Hepatocyte (in vitro differentiated cells): ENCODE results near the gene DTHD1. TPM values are rescaled to one million over a fixed set of nuclear protein-coding genes. Genes with fewer than 3 reads are reported as not detected.

Experiments used
- DNase-seq: peaks from one replicate; pipeline ENCODE4 v3.0.0-alpha.2; 2016; ENCODE audit warnings: low spot score
- H2AFZ ChIP-seq: fragments of 200-600 bp; sonication (generic); 2 replicates; pipeline ENCODE4 v1.6.0; 2016; ENCODE audit warnings: antibody characterized with exemption, mild to moderate bottlenecking
- H3K27ac ChIP-seq: fragments of 200-600 bp; sonication (generic); 2 replicates; pipeline ENCODE4 v1.5.1; 2016; ENCODE audit warnings: mild to moderate bottlenecking
- H3K27me3 ChIP-seq: fragments of 200-600 bp; sonication (generic); 2 replicates; pipeline ENCODE4 v1.6.1; 2016
- H3K36me3 ChIP-seq: fragments of 200-600 bp; sonication (generic); replicated peaks from 2 replicates; pipeline ENCODE4 v1.5.1; 2016; ENCODE audit warnings: low read depth; ENCODE audit not compliant: insufficient read depth
- H3K4me1 ChIP-seq: fragments of 200-600 bp; sonication (generic); 2 replicates; pipeline ENCODE4 v1.5.1; 2016; ENCODE audit warnings: mild to moderate bottlenecking, moderate library complexity; ENCODE audit not compliant: insufficient read depth
- H3K4me2 ChIP-seq: fragments of 200-600 bp; sonication (generic); 2 replicates; pipeline ENCODE4 v1.6.0; 2016
- H3K4me3 ChIP-seq: fragments of 200-600 bp; sonication (generic); 2 replicates; pipeline ENCODE4 v1.5.1; 2016; ENCODE audit warnings: mild to moderate bottlenecking
- H3K79me2 ChIP-seq: fragments of 200-600 bp; sonication (generic); 2 replicates; pipeline ENCODE4 v1.6.0; 2017; ENCODE audit warnings: mild to moderate bottlenecking
- H3K9me2 ChIP-seq: fragments of 200-600 bp; sonication (generic); replicated peaks from 2 replicates; pipeline ENCODE4 v1.6.0; 2017; ENCODE audit warnings: mild to moderate bottlenecking; ENCODE audit not compliant: insufficient read depth
- H3K9me3 ChIP-seq: fragments of 200-600 bp; sonication (generic); 2 replicates; pipeline ENCODE4 v1.5.1; 2016; ENCODE audit warnings: low read depth, mild to moderate bottlenecking
- H4K20me1 ChIP-seq: fragments of 200-600 bp; sonication (generic); 2 replicates; pipeline ENCODE4 v1.6.0; 2016; ENCODE audit warnings: mild to moderate bottlenecking; ENCODE audit not compliant: insufficient read depth, poor library complexity, severe bottlenecking
- EZH2 ChIP-seq: fragments of 200-600 bp; sonication (generic); IDR thresholded peaks from 2 replicates; pipeline ENCODE4 v1.6.1; 2016; ENCODE audit warnings: antibody characterized with exemption, mild to moderate bottlenecking, borderline replicate concordance
- EZH2phosphoT487 ChIP-seq: fragments of 200-600 bp; sonication (generic); IDR thresholded peaks from one replicate; pipeline ENCODE4 v1.6.1; 2018; ENCODE audit warnings: antibody characterized with exemption, mild to moderate bottlenecking, low read depth, moderate library complexity; ENCODE audit not compliant: unreplicated experiment, severe bottlenecking
- WGBS: methylation state at CpG from one replicate; pipeline ENCODE4 v1.1.6; 2016; ENCODE audit warnings: low lambda C conversion rate; ENCODE audit errors: missing lambda C conversion rate; 5-methylcytosine and 5-hydroxymethylcytosine counted together
- polyA plus RNA-seq: library from polyadenylated mRNA; unstranded; fragments of >200 nt; fragmentation: Nextera tagmentation; extraction: Ambion mirVana; gene quantifications from 2 replicates; pipeline ENCODE4 v1.2.1, GENCODE V29; 2016
- total RNA-seq: library from RNA; depleted of rRNA; stranded (reverse); fragments of >200 nt; gene quantifications from 2 replicates; pipeline ENCODE4 v1.2.3, GENCODE V29; 2014
- TF ChIP-seq, protein P1 (sequence below): fragments of 200-600 bp; sonication (generic); IDR thresholded peaks from 2 replicates; pipeline ENCODE4 v1.5.1; 2016; ENCODE audit warnings: antibody characterized with exemption, mild to moderate bottlenecking; ENCODE audit not compliant: poor library complexity

The DTHD1 gene
- total and polyA plus RNA-seq, 2 experiments from 2014 or later = not detected

DNA sequence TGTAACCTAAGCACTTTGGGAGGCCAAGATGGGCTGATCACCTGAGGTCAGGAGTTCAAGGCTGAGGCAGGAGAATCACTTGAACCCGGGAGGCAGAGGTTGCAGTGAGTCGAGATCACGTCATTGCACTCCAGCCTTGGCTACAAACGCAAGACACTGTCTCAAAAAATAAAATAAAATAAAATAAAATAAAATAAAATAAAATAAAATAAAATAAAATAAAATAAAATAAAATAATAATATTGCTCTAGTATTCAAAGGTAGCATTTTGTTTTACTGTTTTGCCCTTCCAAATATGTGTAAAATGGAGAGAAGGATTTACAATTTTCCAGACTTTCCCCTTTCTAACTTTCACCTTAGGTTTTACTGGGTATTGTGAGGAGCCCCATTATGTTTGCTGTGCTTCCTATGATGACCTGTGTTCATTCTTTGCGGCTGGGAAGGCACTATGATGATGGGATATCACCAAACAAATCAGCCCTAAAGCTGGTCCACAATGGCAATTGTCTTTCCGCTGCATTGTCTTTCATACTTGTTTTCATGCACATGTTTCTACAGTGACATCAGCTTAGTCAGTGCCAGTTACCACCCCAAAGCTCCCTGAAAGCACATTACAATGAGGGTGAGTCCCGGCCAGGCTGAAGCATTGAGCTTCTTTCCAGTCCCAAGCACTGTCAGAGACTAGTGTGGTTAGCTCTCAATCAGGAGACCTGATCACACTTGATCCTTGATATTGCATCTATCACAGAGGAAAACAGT, 50.8 kb downstream of the DTHD1 start:
- Histone ChIP-seq H3K36me3 (no peaks in the 10 kb centered on the region), H3K4me2 (no peak overlapping the region), H3K4me1 (no peaks in the 10 kb centered on the region), H3K79me2 (no peaks in the 10 kb centered on the region), H3K4me3 (no peak overlapping the region), H3K9me3 (no peaks in the 10 kb centered on the region), H3K27ac (no peak overlapping the region), H4K20me1 (no peaks in the 10 kb centered on the region), H2AFZ (no peak overlapping the region), H3K9me2 (no peaks in the 10 kb centered on the region), H3K27me3 (no peaks in the 10 kb centered on the region)
- no peak for DNase-seq
- TF ChIP-seq EZH2 = no peak
- 94% methylated on average over 7 of the region's 7 CpGs for WGBS

DNA sequence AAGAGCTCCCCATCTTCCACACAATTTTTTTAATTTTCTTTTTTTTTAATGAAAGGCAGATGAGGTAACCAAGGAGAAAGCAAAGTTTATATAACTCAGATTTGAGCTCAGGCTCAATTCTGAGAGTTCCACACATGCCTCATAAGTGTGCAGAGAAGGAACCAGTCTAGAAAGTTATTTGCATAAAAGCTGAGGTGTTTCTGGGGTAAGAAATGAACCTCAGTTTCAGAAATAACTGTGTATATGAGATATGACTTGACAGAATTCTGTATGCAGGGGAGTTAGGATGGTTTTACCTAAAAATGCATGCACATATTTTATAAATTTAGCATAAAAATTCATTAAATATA, 51.3 kb downstream of the DTHD1 start:
- H3K79me2 ChIP-seq = no peaks in the 10 kb centered on the region
- H3K4me3 ChIP-seq = no peak overlapping the region
- no peak for TF ChIP-seq EZH2
- no peak for TF ChIP-seq EZH2phosphoT487
- TF ChIP-seq, protein P1, sequence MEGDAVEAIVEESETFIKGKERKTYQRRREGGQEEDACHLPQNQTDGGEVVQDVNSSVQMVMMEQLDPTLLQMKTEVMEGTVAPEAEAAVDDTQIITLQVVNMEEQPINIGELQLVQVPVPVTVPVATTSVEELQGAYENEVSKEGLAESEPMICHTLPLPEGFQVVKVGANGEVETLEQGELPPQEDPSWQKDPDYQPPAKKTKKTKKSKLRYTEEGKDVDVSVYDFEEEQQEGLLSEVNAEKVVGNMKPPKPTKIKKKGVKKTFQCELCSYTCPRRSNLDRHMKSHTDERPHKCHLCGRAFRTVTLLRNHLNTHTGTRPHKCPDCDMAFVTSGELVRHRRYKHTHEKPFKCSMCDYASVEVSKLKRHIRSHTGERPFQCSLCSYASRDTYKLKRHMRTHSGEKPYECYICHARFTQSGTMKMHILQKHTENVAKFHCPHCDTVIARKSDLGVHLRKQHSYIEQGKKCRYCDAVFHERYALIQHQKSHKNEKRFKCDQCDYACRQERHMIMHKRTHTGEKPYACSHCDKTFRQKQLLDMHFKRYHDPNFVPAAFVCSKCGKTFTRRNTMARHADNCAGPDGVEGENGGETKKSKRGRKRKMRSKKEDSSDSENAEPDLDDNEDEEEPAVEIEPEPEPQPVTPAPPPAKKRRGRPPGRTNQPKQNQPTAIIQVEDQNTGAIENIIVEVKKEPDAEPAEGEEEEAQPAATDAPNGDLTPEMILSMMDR = no peak
- H3K4me1 ChIP-seq = no peaks in the 10 kb centered on the region
- H4K20me1 ChIP-seq = no peaks in the 10 kb centered on the region
- H3K4me2 ChIP-seq = no peak overlapping the region
- no peaks in the 10 kb centered on the region for H3K27me3 ChIP-seq
- H2AFZ ChIP-seq = no peak overlapping the region
- no peaks in the 10 kb centered on the region for H3K9me3 ChIP-seq
- H3K9me2 ChIP-seq = no peaks in the 10 kb centered on the region
- no peak for DNase-seq
- no peak overlapping the region for H3K27ac ChIP-seq
- no peaks in the 10 kb centered on the region for H3K36me3 ChIP-seq

DNA sequence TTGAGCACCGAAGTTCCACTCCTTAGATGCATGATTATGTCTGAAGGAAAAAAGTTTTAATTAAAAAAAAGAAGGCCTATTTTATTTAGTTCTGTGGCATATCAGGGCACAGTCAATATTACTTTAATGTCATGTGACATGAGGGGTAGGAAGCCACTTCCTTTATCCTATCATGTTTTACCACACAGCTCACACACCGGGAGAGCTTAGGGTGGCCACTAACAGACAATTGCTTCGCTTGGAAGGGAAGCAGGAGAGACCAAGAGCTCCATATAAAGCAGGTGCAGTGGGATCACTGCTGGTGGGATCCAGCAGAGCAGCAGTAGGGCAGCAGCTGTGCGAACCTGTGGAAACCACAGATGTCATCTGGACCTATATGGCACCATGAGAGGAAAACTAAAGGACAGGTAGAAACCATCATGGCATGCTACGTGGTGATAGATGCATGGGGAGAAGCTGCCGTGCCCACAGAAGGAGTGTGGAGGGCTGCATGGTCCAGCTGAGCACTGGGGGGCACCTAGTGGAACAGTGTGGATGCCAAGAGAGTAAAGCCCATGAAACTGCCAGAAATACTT, 52.0 kb downstream of the DTHD1 start:
- no peaks in the 10 kb centered on the region for H3K4me1 ChIP-seq
- H3K9me2 ChIP-seq = no peaks in the 10 kb centered on the region
- no peaks in the 10 kb centered on the region for H3K36me3 ChIP-seq
- no peak overlapping the region for H2AFZ ChIP-seq
- no peak overlapping the region for H3K27ac ChIP-seq
- H4K20me1 ChIP-seq = no peaks in the 10 kb centered on the region
- no peak overlapping the region for H3K4me2 ChIP-seq
- H3K79me2 ChIP-seq = no peaks in the 10 kb centered on the region
- TF ChIP-seq, protein P1 = no peak
- TF ChIP-seq EZH2phosphoT487 = no peak
- no peak for TF ChIP-seq EZH2
- WGBS = 90% methylated on average over 6 of the region's 6 CpGs
- H3K9me3 ChIP-seq = no peaks in the 10 kb centered on the region
- no peak overlapping the region for H3K4me3 ChIP-seq
- no peak for DNase-seq
- H3K27me3 ChIP-seq = no peaks in the 10 kb centered on the region

DNA sequence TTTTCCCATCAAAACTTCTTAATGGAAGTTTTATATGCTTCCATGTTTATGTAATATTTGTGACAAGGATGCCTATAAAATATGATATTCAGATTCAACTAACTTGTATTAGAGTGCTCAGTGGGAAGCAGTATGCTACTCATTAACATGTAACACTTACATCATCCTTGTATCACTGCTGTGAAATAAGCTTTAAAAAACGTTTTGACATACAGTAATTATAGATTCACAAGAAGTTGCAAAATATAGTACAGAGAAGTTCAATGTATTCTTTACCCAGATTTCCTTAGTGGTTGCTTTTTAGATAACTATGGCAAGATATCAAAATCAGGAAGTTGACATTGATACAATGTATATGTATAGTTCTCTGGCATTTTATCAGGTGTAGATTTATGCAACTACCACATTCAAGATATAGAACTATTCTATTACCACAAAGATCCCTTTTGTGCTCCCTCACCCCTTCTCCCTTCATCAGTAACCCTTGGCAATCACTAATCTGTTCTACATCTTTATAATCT, 56.3 kb downstream of the DTHD1 start:
- DNase-seq = no peak
- Histone ChIP-seq H2AFZ (no peak overlapping the region), H3K79me2 (no peaks in the 10 kb centered on the region), H4K20me1 (no peaks in the 10 kb centered on the region), H3K4me3 (no peak overlapping the region), H3K4me1 (no peaks in the 10 kb centered on the region), H3K4me2 (no peak overlapping the region), H3K9me2 (no peaks in the 10 kb centered on the region), H3K27ac (no peak overlapping the region), H3K9me3 (no peaks in the 10 kb centered on the region), H3K36me3 (no peaks in the 10 kb centered on the region), H3K27me3 (no peaks in the 10 kb centered on the region)
- no peak for TF ChIP-seq EZH2
- no peak for TF ChIP-seq EZH2phosphoT487
- TF ChIP-seq, protein P1 = no peak
- 36% methylated on average over 1 of the region's 1 CpG for WGBS
